ENCODE data around the gene BCAS1. TPM values are rescaled to one million over a fixed set of nuclear protein-coding genes. Genes with fewer than 3 reads are reported as not detected.
A peak's percentile ranks its signal among the peaks of the same experiment; 100 is the strongest.

The BCAS1 gene
- total RNA-seq, 1 experiment from 2014 or later, result 4.0 TPM

GRCh38 chr20:53938739-53939138, 131.7 kb downstream of the BCAS1 start:
- intact Hi-C loops (cut with micrococcal nuclease; ENCODE audit: unreplicated experiment), result loop anchor here (5.0 kb wide), 1 partner anchor 201 kb away; no protein-coding TSS in a partner anchor
- H3K27me3 ChIP-seq (ENCODE audit: insufficient read depth, low read depth), result no peaks in the 10 kb centered on the region
- ChIA-PET POLR2A (ENCODE audit: unreplicated experiment) (no interaction called here), CTCF (no interaction called here)
- peaks cover 13% of the 10 kb centered on the region for H3F3A ChIP-seq (ENCODE audit: insufficient read depth, low read depth)
- H3K36me3 ChIP-seq (ENCODE audit: low read depth), result no peaks in the 10 kb centered on the region
- no peaks in the 10 kb centered on the region for H4K20me1 ChIP-seq (ENCODE audit: insufficient read depth)
- H3K4me1 ChIP-seq (replicated peaks; ENCODE audit: insufficient read depth), result peaks cover 26% of the 10 kb centered on the region
- H3K27ac ChIP-seq, result peak overlapping the region; percentile 65
- H3K9me2 ChIP-seq (ENCODE audit: insufficient read depth), result no peaks in the 10 kb centered on the region
- no peaks in the 10 kb centered on the region; the same call in 1 of the 2 replicates for H3K9me3 ChIP-seq (ENCODE audit: insufficient read depth, low read depth)
- no TSS peak for BruUV-seq (replicated peaks)
- no peak overlapping the region for H3K4me3 ChIP-seq
- no peaks in the 10 kb centered on the region for H3K79me2 ChIP-seq (ENCODE audit: low read depth)
- H2AFZ ChIP-seq, result no peak overlapping the region
- no peak overlapping the region for H3K4me2 ChIP-seq
- no peak for DNase-seq
- no peak for TF ChIP-seq CTCF (conservative IDR thresholded peaks at IDR 0.05)
- no peak for TF ChIP-seq EZH2 (IDR thresholded peaks at IDR 0.05; ENCODE audit: low read depth)

- H3F3A ChIP-seq (ENCODE audit: insufficient read depth, low read depth), result peaks cover 13% of the 10 kb centered on the region
- ChIA-PET POLR2A (ENCODE audit: unreplicated experiment) (no interaction called here), CTCF (no interaction called here)
- intact Hi-C loops (cut with micrococcal nuclease; ENCODE audit: unreplicated experiment), result loop anchor here (5.0 kb wide), 1 partner anchor 201 kb away; no protein-coding TSS in a partner anchor
- no peak overlapping the region for H2AFZ ChIP-seq
- no peak overlapping the region for H3K27ac ChIP-seq
- no peaks in the 10 kb centered on the region for H3K79me2 ChIP-seq (ENCODE audit: low read depth)
- no peaks in the 10 kb centered on the region; the same call in 1 of the 2 replicates for H3K9me3 ChIP-seq (ENCODE audit: insufficient read depth, low read depth)
- BruUV-seq (replicated peaks), result no TSS peak
- TF ChIP-seq EZH2 (IDR thresholded peaks at IDR 0.05; ENCODE audit: low read depth) (no peak), CTCF (conservative IDR thresholded peaks at IDR 0.05) (no peak)
- H4K20me1 ChIP-seq (ENCODE audit: insufficient read depth), result no peaks in the 10 kb centered on the region
- no peaks in the 10 kb centered on the region for H3K9me2 ChIP-seq (ENCODE audit: insufficient read depth)
- H3K27me3 ChIP-seq (ENCODE audit: insufficient read depth, low read depth), result no peaks in the 10 kb centered on the region
- no peak overlapping the region for H3K4me2 ChIP-seq
- DNase-seq, result no peak
- no peak overlapping the region for H3K4me3 ChIP-seq
- H3K4me1 ChIP-seq (replicated peaks; ENCODE audit: insufficient read depth), result peaks cover 26% of the 10 kb centered on the region
- no peaks in the 10 kb centered on the region for H3K36me3 ChIP-seq (ENCODE audit: low read depth)
Observed at GRCh38 chr20:53937929-53938367, 132.4 kb downstream of the BCAS1 start.

GRCh38 chr20:53937339-53937741, 133.1 kb downstream of the BCAS1 start:
- CTCF ChIA-PET, result no interaction called here

More at GRCh38 chr20:53937339-53937741, 133.1 kb downstream of the BCAS1 start:
- H3F3A ChIP-seq (ENCODE audit: insufficient read depth, low read depth), result peaks cover 13% of the 10 kb centered on the region
- no peak overlapping the region for H3K27ac ChIP-seq
- H3K36me3 ChIP-seq (ENCODE audit: low read depth), result no peaks in the 10 kb centered on the region
- H2AFZ ChIP-seq, result no peak overlapping the region
- no peaks in the 10 kb centered on the region for H3K79me2 ChIP-seq (ENCODE audit: low read depth)
- H4K20me1 ChIP-seq (ENCODE audit: insufficient read depth), result no peaks in the 10 kb centered on the region
- H3K9me2 ChIP-seq (ENCODE audit: insufficient read depth), result no peaks in the 10 kb centered on the region
- POLR2A ChIA-PET (ENCODE audit: unreplicated experiment), result no interaction called here
- intact Hi-C loops (cut with micrococcal nuclease; ENCODE audit: unreplicated experiment), result loop anchor here (5.0 kb wide), 1 partner anchor 200 kb away; no protein-coding TSS in a partner anchor
- H3K9me3 ChIP-seq (ENCODE audit: insufficient read depth, low read depth), result no peaks in the 10 kb centered on the region; the same call in 1 of the 2 replicates
- no TSS peak for BruUV-seq (replicated peaks)
- H3K27me3 ChIP-seq (ENCODE audit: insufficient read depth, low read depth), result no peaks in the 10 kb centered on the region
- no peak overlapping the region for H3K4me2 ChIP-seq
- peaks cover 26% of the 10 kb centered on the region for H3K4me1 ChIP-seq (replicated peaks; ENCODE audit: insufficient read depth)
- TF ChIP-seq CTCF (conservative IDR thresholded peaks at IDR 0.05) (no peak), EZH2 (IDR thresholded peaks at IDR 0.05; ENCODE audit: low read depth) (no peak)
- no peak overlapping the region for H3K4me3 ChIP-seq
- DNase-seq, result no peak
